ENCODE results near the gene GPS1.

GRCh38 chr17:82014971-82015310 is 36.8 kb upstream of the GPS1 start:
- TF ChIP-seq EZH2 (IDR thresholded peaks at IDR 0.05; ENCODE audit: borderline replicate concordance, low read length) (no peak), CTCF (IDR thresholded peaks at IDR 0.05; ENCODE audit: low read length) (no peak)
